Suprapubic skin (tissue), 4 donors: ENCODE measurements around the gene LRRC8B. TPM values are rescaled to one million over a fixed set of nuclear protein-coding genes. Genes with fewer than 3 reads are reported as not detected.
A peak's percentile ranks its signal among the peaks of the same experiment; 100 is the strongest.

Experiments used
- DNase-seq, 2 donors: peaks; one replicate each; pipeline ENCODE4 v3.0.0-alpha.2; 2019; ENCODE audit warnings: low spot score in 2 of 2
- H3K27ac ChIP-seq: fragments of 200-600 bp; sonication (generic); one replicate; pipeline ENCODE4 v1.5.1; 2019
- H3K27me3 ChIP-seq: fragments of 200-600 bp; sonication (generic); one replicate; pipeline ENCODE4 v1.5.1; 2019
- H3K36me3 ChIP-seq: fragments of 200-600 bp; sonication (generic); one replicate; pipeline ENCODE4 v1.5.1; 2019
- H3K4me1 ChIP-seq: fragments of 200-600 bp; sonication (generic); one replicate; pipeline ENCODE4 v1.5.1; 2019
- H3K4me3 ChIP-seq: fragments of 200-600 bp; sonication (generic); one replicate; pipeline ENCODE4 v1.5.1; 2019; ENCODE audit warnings: mild to moderate bottlenecking
- H3K9me3 ChIP-seq: fragments of 200-600 bp; sonication (generic); one replicate; pipeline ENCODE4 v1.5.1; 2019
- CTCF ChIP-seq, 2 donors: fragments of 200-600 bp in 1 of 2; fragments of 450-650 bp in 1 of 2; sonication (generic) in 1 of 2; IDR thresholded peaks; one replicate each; pipeline ENCODE4 v1.5.1; 2016 to 2019; ENCODE audit warnings: antibody characterized with exemption in 2 of 2, mild to moderate bottlenecking in 1 of 2, moderate library complexity in 1 of 2
- EP300 ChIP-seq: sonication (generic); formaldehyde crosslinking; IDR thresholded peaks from one replicate; pipeline ENCODE4 v1.6.1; 2017; ENCODE audit warnings: antibody characterized with exemption
- POLR2A ChIP-seq, 2 donors: fragments of 450-650 bp; IDR thresholded peaks; one replicate each; pipeline ENCODE4 v1.6.1; 2017; ENCODE audit warnings: antibody characterized with exemption in 2 of 2, mild to moderate bottlenecking in 2 of 2, moderate library complexity in 2 of 2
- POLR2AphosphoS5 ChIP-seq, 3 donors: sonication (generic); formaldehyde crosslinking; IDR thresholded peaks; one replicate each; pipeline ENCODE4 v1.6.1; 2017; ENCODE audit warnings: antibody characterized with exemption in 3 of 3
- WGBS: methylation state at CpG from one replicate; pipeline ENCODE4 v1.1.5; 2018; 5-methylcytosine and 5-hydroxymethylcytosine counted together
- total RNA-seq, 4 donors: library from RNA; depleted of rRNA; stranded (reverse); fragments of >200 nt; gene quantifications; one replicate each; pipeline ENCODE4 v1.1.0, GENCODE V29; 2016

LRRC8B gene
- total RNA-seq, 4 donors from 2014 or later = 11.1 to 26.6 (median 13.9) TPM

GRCh38 chr1:89630048-89630447, 105.4 kb downstream of the LRRC8B start:
- Histone ChIP-seq H3K4me3 (no peak overlapping the region), H3K9me3 (no peaks in the 10 kb centered on the region), H3K27me3 (no peaks in the 10 kb centered on the region), H3K4me1 (peaks cover 30% of the 10 kb centered on the region), H3K27ac (no peak overlapping the region), H3K36me3 (no peaks in the 10 kb centered on the region)
- 98% methylated on average over 3 of the region's 3 CpGs for WGBS
- TF ChIP-seq POLR2A (IDR thresholded peaks at IDR 0.05) = no peak
- TF ChIP-seq POLR2AphosphoS5 (IDR thresholded peaks at IDR 0.05) = no peak
- no peak for TF ChIP-seq CTCF (IDR thresholded peaks at IDR 0.05)
- TF ChIP-seq EP300 = no peak
- no peak for DNase-seq

- WGBS = 31% methylated on average over 19 of the region's 19 CpGs
- Histone ChIP-seq H3K4me3 (peak overlapping the region; percentile 73), H3K4me1 (peaks cover 44% of the 10 kb centered on the region), H3K9me3 (no peaks in the 10 kb centered on the region), H3K27me3 (no peaks in the 10 kb centered on the region), H3K36me3 (no peaks in the 10 kb centered on the region), H3K27ac (peak overlapping the region; percentile 76)
- TF ChIP-seq POLR2A (IDR thresholded peaks at IDR 0.05) (no peak), EP300 (no peak), CTCF (IDR thresholded peaks at IDR 0.05) (no peak), POLR2AphosphoS5 (IDR thresholded peaks at IDR 0.05) (no peak)
- no peak for DNase-seq
These were observed 107.4 kb downstream of the LRRC8B start for GRCh38 chr1:89631816-89632656.

GRCh38 chr1:89632657-89633247, 108.1 kb downstream of the LRRC8B start, which contains the start of gene LRRC8C:
LRRC8C (plus strand) TSS chr1:89633120; CDS start chr1:89686474, 53,354 bp downstream.
- Histone ChIP-seq H3K4me3 (peak within 1 kb of the TSS; percentile 73), H3K36me3 (no peaks in the 10 kb centered on the region), H3K9me3 (no peaks in the 10 kb centered on the region), H3K27ac (peak within 1 kb of the TSS; percentile 76), H3K4me1 (peaks cover 44% of the 10 kb centered on the region), H3K27me3 (no peaks in the 10 kb centered on the region)
- 0% methylated on average over 11 of the region's 76 CpGs for WGBS
- DNase-seq = peak; percentile 90 to 91
- no peak for TF ChIP-seq EP300
- TF ChIP-seq CTCF (IDR thresholded peaks at IDR 0.05) = peak; percentile 17 to 65

GRCh38 chr1:89633248-89633799, 108.7 kb downstream of the LRRC8B start:
- Histone ChIP-seq H3K4me3 (peak overlapping the region; percentile 73), H3K27me3 (no peaks in the 10 kb centered on the region), H3K9me3 (no peaks in the 10 kb centered on the region), H3K27ac (peak overlapping the region; percentile 76), H3K36me3 (no peaks in the 10 kb centered on the region), H3K4me1 (peaks cover 43% of the 10 kb centered on the region)
- peak; percentile 75 to 81 for DNase-seq
- 0% methylated on average over 10 of the region's 57 CpGs for whole genome bisulfite sequencing
- TF ChIP-seq CTCF (IDR thresholded peaks at IDR 0.05) (no peak), POLR2A (IDR thresholded peaks at IDR 0.05) (no peak), EP300 (no peak), POLR2AphosphoS5 (IDR thresholded peaks at IDR 0.05) (no peak)
